HuH-7.5 (cell line): ENCODE results near the gene BORCS5.
"Not testable (repeated sequence)": the region's sequence is repeated elsewhere in the genome, so short reads cannot be mapped to it uniquely, and the experiment has no call there.

Source experiments
- DNase-seq: peaks from one replicate; pipeline ENCODE4 v3.0.0; 2011; ENCODE audit warnings: low spot score

Gene BORCS5

GRCh38 chr12:12466157-12466556 lies 109.3 kb downstream of the BORCS5 start:
- no peak for DNase-seq

GRCh38 chr12:12467264-12467663 lies 110.4 kb downstream of the BORCS5 start:
- no peak for DNase-seq

- no peak for DNase-seq
These were observed 110.9 kb downstream of the BORCS5 start for GRCh38 chr12:12467688-12468261.

GRCh38 chr12:12468575-12468974 lies 111.7 kb downstream of the BORCS5 start:
- DNase-seq = no peak

- DNase-seq = no peak
These were observed 112.5 kb downstream of the BORCS5 start for GRCh38 chr12:12469386-12469785.

GRCh38 chr12:12470751-12471306 lies 114.0 kb downstream of the BORCS5 start:
- DNase-seq = no peak

GRCh38 chr12:12471982-12472961 lies 115.4 kb downstream of the BORCS5 start:
- DNase-seq = not testable (repeated sequence)

GRCh38 chr12:12473223-12473622 lies 116.3 kb downstream of the BORCS5 start:
- no peak for DNase-seq

- no peak for DNase-seq
These were observed 117.6 kb downstream of the BORCS5 start for GRCh38 chr12:12474471-12474928.

GRCh38 chr12:12474931-12475795 lies 118.3 kb downstream of the BORCS5 start:
- no peak for DNase-seq

GRCh38 chr12:12476857-12477531 lies 120.1 kb downstream of the BORCS5 start:
- no peak for DNase-seq

- no peak for DNase-seq
These were observed 120.6 kb downstream of the BORCS5 start for GRCh38 chr12:12477532-12477890.

- DNase-seq = no peak
These were observed 123.2 kb downstream of the BORCS5 start for GRCh38 chr12:12480074-12480473.

- no peak for DNase-seq
These were observed 124.8 kb downstream of the BORCS5 start for GRCh38 chr12:12481631-12482030.

- DNase-seq = no peak
These were observed 125.4 kb downstream of the BORCS5 start for GRCh38 chr12:12482150-12482761.

- no peak for DNase-seq
These were observed 126.1 kb downstream of the BORCS5 start for GRCh38 chr12:12482959-12483358.

GRCh38 chr12:12483438-12483837 lies 126.6 kb downstream of the BORCS5 start:
- no peak for DNase-seq

- no peak for DNase-seq
These were observed 129.9 kb downstream of the BORCS5 start for GRCh38 chr12:12486661-12487240.

- no peak for DNase-seq
These were observed 130.6 kb downstream of the BORCS5 start for GRCh38 chr12:12487490-12487889.

- DNase-seq = no peak
These were observed 131.4 kb downstream of the BORCS5 start for GRCh38 chr12:12488296-12488695.
